Activated CD8-positive, alpha-beta memory T cell treated with anti-CD3 and anti-CD28 coated beads, Interleukin-2, amount 50 U/mL, for 48 hours (primary cell): ENCODE results near the gene RPP25.

Source experiments
- DNase-seq: peaks from one replicate; pipeline ENCODE4 v3.0.0-alpha.2; 2020

The RPP25 gene

GRCh38 chr15:74913041-74913440, 43.5 kb downstream of the RPP25 start:
- no peak for DNase-seq

- no peak for DNase-seq
Observed at GRCh38 chr15:74908635-74909034, 47.9 kb downstream of the RPP25 start.

- no peak for DNase-seq
Observed at GRCh38 chr15:74907163-74907870, 49.3 kb downstream of the RPP25 start.

- DNase-seq: peak; percentile 89
Observed at GRCh38 chr15:74906450-74907162, 50.0 kb downstream of the RPP25 start, which contains the start of gene FAM219B. Gene FAM219B (minus strand): TSS chr15:74906851. CDS start chr15:74906800, 51 bp downstream.

- no peak for DNase-seq
Observed at GRCh38 chr15:74906067-74906449, 50.5 kb downstream of the RPP25 start.
